ENCODE data around the gene ABHD11.
A peak's percentile ranks its signal among the peaks of the same experiment; 100 is the strongest.
"Not testable (repeated sequence)": the region's sequence is repeated elsewhere in the genome, so short reads cannot be mapped to it uniquely, and the experiment has no call there.

The ABHD11 gene, protein sequence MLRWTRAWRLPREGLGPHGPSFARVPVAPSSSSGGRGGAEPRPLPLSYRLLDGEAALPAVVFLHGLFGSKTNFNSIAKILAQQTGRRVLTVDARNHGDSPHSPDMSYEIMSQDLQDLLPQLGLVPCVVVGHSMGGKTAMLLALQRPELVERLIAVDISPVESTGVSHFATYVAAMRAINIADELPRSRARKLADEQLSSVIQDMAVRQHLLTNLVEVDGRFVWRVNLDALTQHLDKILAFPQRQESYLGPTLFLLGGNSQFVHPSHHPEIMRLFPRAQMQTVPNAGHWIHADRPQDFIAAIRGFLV

DNA sequence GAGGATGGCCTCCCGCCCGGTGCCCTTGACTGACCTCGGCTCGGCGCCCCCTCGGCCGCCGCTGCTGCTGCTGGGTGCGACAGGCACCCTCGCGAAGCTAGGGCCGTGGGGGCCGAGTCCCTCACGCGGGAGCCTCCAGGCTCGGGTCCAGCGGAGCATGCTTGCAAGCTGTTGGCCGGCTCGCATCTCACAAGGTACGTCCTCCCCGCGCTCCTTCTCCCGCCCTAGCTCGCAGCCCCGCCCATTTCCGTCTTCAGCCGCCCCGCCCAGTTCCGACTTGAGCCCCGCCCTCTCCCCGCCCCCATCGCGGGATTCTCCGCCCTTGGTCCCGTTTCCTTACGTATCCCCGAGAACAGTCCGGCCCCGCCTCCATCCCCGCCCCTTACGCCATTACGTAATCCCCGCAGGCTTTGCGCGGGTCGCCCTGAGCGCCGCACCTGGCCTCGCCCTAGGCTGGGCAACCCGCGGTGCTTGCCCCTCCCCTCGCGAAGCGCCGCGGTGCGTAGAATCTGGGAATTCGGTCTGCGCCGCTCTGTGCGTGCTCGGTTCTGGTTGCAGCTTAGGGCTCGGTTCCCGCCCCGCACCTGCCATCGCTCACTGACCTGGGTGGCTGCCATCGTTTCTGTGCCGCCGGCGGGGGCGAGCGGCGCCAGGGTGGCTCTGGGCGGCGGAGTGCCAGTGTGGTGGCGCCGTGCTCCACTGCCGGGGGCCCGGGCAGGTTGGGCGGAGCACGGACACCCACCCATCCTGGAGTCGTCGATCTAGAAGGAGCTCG lies at the start of gene ABHD11:
ABHD11 (minus strand) TSS at position 191 of the 775 bp plus-strand sequence; CDS start at position 159, 32 bp downstream.
- Histone ChIP-seq H3K4me1 (ENCODE audit: control insufficient read depth in 1 of 2, insufficient read depth in 2 of 2, low read length in 2 of 2) (peaks cover 4 to 20% of the 10 kb centered on the region in 2 donors), H3K4me3 (ENCODE audit: low read depth in 1 of 2, low read length in 2 of 2) (peak within 1 kb of the TSS; percentile 67 to 89), H3K27me3 (ENCODE audit: low read depth, low read length) (no peaks in the 10 kb centered on the region), H3K27ac (ENCODE audit: low read length) (peak within 1 kb of the TSS; percentile 90), H3K9me3 (ENCODE audit: control insufficient read depth in 1 of 2, low read length in 2 of 2) (no peaks in the 10 kb centered on the region), H3K36me3 (ENCODE audit: control insufficient read depth in 1 of 2, insufficient read depth in 2 of 2, low read length in 2 of 2) (peaks cover 0 to 4% of the 10 kb centered on the region in 2 donors)

GRCh38 chr7:73787786-73788048 lies 49.1 kb upstream of the ABHD11 start:
- not testable (repeated sequence) for H3K27me3 ChIP-seq (ENCODE audit: low read depth, low read length); H3K9me3 ChIP-seq (ENCODE audit: control insufficient read depth in 1 of 2, low read length in 2 of 2); H3K4me1 ChIP-seq (ENCODE audit: control insufficient read depth in 1 of 2, insufficient read depth in 2 of 2, low read length in 2 of 2); H3K4me3 ChIP-seq (ENCODE audit: low read depth in 1 of 2, low read length in 2 of 2); H3K27ac ChIP-seq (ENCODE audit: low read length); H3K36me3 ChIP-seq (ENCODE audit: control insufficient read depth in 1 of 2, insufficient read depth in 2 of 2, low read length in 2 of 2)

DNA sequence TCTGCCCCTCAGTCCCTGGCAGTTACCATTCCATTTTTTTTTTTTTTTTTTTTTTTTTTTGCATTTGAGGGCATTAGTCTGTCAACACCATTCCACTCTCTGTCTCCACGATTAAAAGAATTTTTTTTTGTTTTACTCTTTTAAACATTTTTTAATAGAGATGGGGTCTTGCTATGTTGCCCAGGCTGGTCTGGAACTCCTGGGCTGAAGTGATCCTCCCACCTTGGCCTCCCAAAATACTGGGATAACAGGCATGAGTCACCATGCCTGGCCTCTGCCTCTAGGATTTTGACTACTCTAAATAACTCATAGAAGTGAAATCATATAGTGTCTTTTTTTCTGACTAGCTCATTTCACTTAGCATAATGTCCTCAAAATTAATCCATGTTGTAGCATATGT lies 48.0 kb upstream of the ABHD11 start:
- Histone ChIP-seq H3K4me3 (ENCODE audit: low read depth in 1 of 2, low read length in 2 of 2) (no peak overlapping the region), H3K27me3 (ENCODE audit: low read depth, low read length) (no peaks in the 10 kb centered on the region), H3K4me1 (ENCODE audit: control insufficient read depth in 1 of 2, insufficient read depth in 2 of 2, low read length in 2 of 2) (no peaks in the 10 kb centered on the region), H3K36me3 (ENCODE audit: control insufficient read depth in 1 of 2, insufficient read depth in 2 of 2, low read length in 2 of 2) (no peaks in the 10 kb centered on the region), H3K27ac (ENCODE audit: low read length) (no peak overlapping the region), H3K9me3 (ENCODE audit: control insufficient read depth in 1 of 2, low read length in 2 of 2) (no peaks in the 10 kb centered on the region)

GRCh38 chr7:73779517-73779916 lies 40.9 kb upstream of the ABHD11 start:
- H3K4me3 ChIP-seq (ENCODE audit: low read depth in 1 of 2, low read length in 2 of 2) = no peak overlapping the region
- H3K36me3 ChIP-seq (ENCODE audit: control insufficient read depth in 1 of 2, insufficient read depth in 2 of 2, low read length in 2 of 2) = no peaks in the 10 kb centered on the region
- H3K4me1 ChIP-seq (ENCODE audit: control insufficient read depth in 1 of 2, insufficient read depth in 2 of 2, low read length in 2 of 2) = no peaks in the 10 kb centered on the region
- no peak overlapping the region for H3K27ac ChIP-seq (ENCODE audit: low read length)
- H3K9me3 ChIP-seq (ENCODE audit: control insufficient read depth in 1 of 2, low read length in 2 of 2) = no peaks in the 10 kb centered on the region
- no peaks in the 10 kb centered on the region for H3K27me3 ChIP-seq (ENCODE audit: low read depth, low read length)

GRCh38 chr7:73778801-73779389 lies 40.3 kb upstream of the ABHD11 start:
- H3K4me1 ChIP-seq (ENCODE audit: control insufficient read depth in 1 of 2, insufficient read depth in 2 of 2, low read length in 2 of 2) = no peaks in the 10 kb centered on the region
- H3K27me3 ChIP-seq (ENCODE audit: low read depth, low read length) = no peaks in the 10 kb centered on the region
- no peaks in the 10 kb centered on the region for H3K36me3 ChIP-seq (ENCODE audit: control insufficient read depth in 1 of 2, insufficient read depth in 2 of 2, low read length in 2 of 2)
- no peak overlapping the region for H3K4me3 ChIP-seq (ENCODE audit: low read depth in 1 of 2, low read length in 2 of 2)
- H3K9me3 ChIP-seq (ENCODE audit: control insufficient read depth in 1 of 2, low read length in 2 of 2) = no peaks in the 10 kb centered on the region
- no peak overlapping the region for H3K27ac ChIP-seq (ENCODE audit: low read length)

- Histone ChIP-seq H3K4me1 (ENCODE audit: control insufficient read depth in 1 of 2, insufficient read depth in 2 of 2, low read length in 2 of 2) (peaks cover 0 to 9% of the 10 kb centered on the region in 2 donors), H3K9me3 (ENCODE audit: control insufficient read depth in 1 of 2, low read length in 2 of 2) (no peaks in the 10 kb centered on the region), H3K4me3 (ENCODE audit: low read depth in 1 of 2, low read length in 2 of 2) (no peak overlapping the region), H3K27me3 (ENCODE audit: low read depth, low read length) (peaks cover 4% of the 10 kb centered on the region), H3K36me3 (ENCODE audit: control insufficient read depth in 1 of 2, insufficient read depth in 2 of 2, low read length in 2 of 2) (no peaks in the 10 kb centered on the region), H3K27ac (ENCODE audit: low read length) (no peak overlapping the region)
These were observed 36.3 kb upstream of the ABHD11 start for GRCh38 chr7:73774923-73775322.

DNA sequence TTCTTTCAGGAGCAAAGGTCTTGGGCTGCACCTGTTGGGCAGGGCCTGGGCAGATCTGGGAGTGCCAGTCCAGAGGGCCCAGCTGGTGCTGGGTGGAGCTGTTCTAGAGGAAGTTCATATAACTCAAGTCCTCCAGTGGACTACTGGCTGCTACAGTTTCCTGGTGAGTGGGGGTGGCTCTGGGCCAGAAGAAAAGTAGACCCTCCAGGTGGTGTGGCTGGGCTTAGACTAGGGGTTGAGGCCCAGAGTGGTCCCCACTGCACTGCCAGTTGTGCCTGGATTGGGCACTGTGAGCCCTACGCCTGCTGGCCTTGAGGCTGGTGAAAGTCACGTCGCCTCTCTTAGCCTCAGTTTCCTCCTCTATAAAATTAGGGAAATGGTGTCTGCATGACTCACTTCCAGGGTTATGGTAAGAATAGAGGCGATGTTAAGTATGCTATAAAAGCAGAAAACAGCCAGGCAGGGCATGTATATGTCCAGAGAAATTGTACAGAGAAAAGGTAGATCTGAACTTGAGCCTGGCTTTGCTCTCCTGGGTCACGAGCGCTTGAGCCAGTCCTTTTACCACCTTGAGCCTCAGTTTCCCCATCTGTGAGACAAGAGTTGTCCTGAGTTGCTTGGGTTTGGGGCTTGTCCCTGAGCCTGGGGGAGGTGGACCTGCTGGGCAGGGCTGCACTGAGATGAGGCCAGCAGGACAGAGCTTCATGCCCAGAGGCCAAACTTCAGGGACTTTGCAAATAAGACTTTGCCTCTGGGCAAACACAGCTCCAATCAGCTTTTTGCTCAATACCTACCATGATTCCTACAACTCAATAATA lies 35.3 kb upstream of the ABHD11 start:
- Histone ChIP-seq H3K27ac (ENCODE audit: low read length) (peak overlapping the region; percentile 73), H3K36me3 (ENCODE audit: control insufficient read depth in 1 of 2, insufficient read depth in 2 of 2, low read length in 2 of 2) (no peaks in the 10 kb centered on the region), H3K4me3 (ENCODE audit: low read depth in 1 of 2, low read length in 2 of 2) (no peak overlapping the region), H3K9me3 (ENCODE audit: control insufficient read depth in 1 of 2, low read length in 2 of 2) (no peaks in the 10 kb centered on the region), H3K4me1 (ENCODE audit: control insufficient read depth in 1 of 2, insufficient read depth in 2 of 2, low read length in 2 of 2) (peaks cover 0 to 14% of the 10 kb centered on the region in 2 donors), H3K27me3 (ENCODE audit: low read depth, low read length) (peaks cover 11% of the 10 kb centered on the region)

DNA sequence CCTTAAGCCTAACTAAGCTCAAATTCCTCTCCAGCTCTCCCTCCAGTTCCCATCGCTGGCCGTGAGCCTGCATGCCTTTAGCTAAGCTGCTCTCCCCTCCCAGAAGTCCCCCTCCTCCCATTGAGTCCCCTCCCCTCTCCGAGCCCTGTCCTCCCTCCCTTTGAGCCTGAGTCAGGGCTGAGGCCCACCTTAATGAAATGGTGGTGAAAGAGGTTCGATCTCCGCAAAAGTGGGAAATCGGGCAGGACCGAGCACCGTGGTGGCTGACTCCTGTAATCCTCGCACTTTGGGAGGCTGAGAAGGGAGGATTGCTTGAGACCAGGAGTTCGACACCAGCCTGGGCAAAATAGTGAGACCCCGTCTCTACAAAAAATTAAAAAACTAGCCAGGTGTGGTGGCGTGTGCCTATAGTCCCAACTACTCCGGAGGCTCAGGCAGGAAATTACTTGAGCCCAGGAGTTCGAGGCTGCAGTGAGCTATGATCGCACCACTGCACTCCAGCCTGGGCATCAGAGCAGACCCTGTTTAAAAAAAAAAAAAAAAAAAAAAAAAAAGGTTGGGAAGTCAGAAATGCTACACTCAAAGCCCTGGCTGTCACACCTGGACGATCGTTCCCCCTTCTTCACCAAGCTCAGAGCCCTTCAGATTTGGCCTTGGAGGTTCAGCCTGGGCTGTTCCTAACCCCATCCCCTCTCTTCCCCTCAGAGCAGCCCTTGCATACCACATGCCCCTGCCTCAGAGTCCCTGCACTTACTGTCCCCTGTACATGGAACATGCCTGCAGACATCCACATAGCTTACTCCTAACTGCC lies 32.5 kb upstream of the ABHD11 start:
- H3K27me3 ChIP-seq (ENCODE audit: low read depth, low read length) = peaks cover 11% of the 10 kb centered on the region
- H3K9me3 ChIP-seq (ENCODE audit: control insufficient read depth in 1 of 2, low read length in 2 of 2) = no peaks in the 10 kb centered on the region
- no peaks in the 10 kb centered on the region for H3K36me3 ChIP-seq (ENCODE audit: control insufficient read depth in 1 of 2, insufficient read depth in 2 of 2, low read length in 2 of 2)
- H3K27ac ChIP-seq (ENCODE audit: low read length) = peak overlapping the region; percentile 80
- peaks cover 0 to 19% of the 10 kb centered on the region in 2 donors for H3K4me1 ChIP-seq (ENCODE audit: control insufficient read depth in 1 of 2, insufficient read depth in 2 of 2, low read length in 2 of 2)
- H3K4me3 ChIP-seq (ENCODE audit: low read depth in 1 of 2, low read length in 2 of 2) = peak overlapping the region; percentile 30 to 48

GRCh38 chr7:73770002-73770859 lies 31.6 kb upstream of the ABHD11 start, which contains the start of gene CLDN3:
Gene CLDN3 (minus strand): TSS chr7:73770270. CDS start chr7:73770049, 221 bp downstream.
- no peaks in the 10 kb centered on the region for H3K9me3 ChIP-seq (ENCODE audit: control insufficient read depth in 1 of 2, low read length in 2 of 2)
- peak within 1 kb of the TSS; percentile 80 for H3K27ac ChIP-seq (ENCODE audit: low read length)
- peak within 1 kb of the TSS; percentile 39 to 48 for H3K4me3 ChIP-seq (ENCODE audit: low read depth in 1 of 2, low read length in 2 of 2)
- H3K27me3 ChIP-seq (ENCODE audit: low read depth, low read length) = peaks cover 11% of the 10 kb centered on the region
- no peaks in the 10 kb centered on the region for H3K36me3 ChIP-seq (ENCODE audit: control insufficient read depth in 1 of 2, insufficient read depth in 2 of 2, low read length in 2 of 2)
- H3K4me1 ChIP-seq (ENCODE audit: control insufficient read depth in 1 of 2, insufficient read depth in 2 of 2, low read length in 2 of 2) = peaks cover 0 to 19% of the 10 kb centered on the region in 2 donors

- Histone ChIP-seq H3K27me3 (ENCODE audit: low read depth, low read length) (peaks cover 11% of the 10 kb centered on the region), H3K36me3 (ENCODE audit: control insufficient read depth in 1 of 2, insufficient read depth in 2 of 2, low read length in 2 of 2) (no peaks in the 10 kb centered on the region), H3K27ac (ENCODE audit: low read length) (no peak overlapping the region), H3K9me3 (ENCODE audit: control insufficient read depth in 1 of 2, low read length in 2 of 2) (no peaks in the 10 kb centered on the region), H3K4me3 (ENCODE audit: low read depth in 1 of 2, low read length in 2 of 2) (peak overlapping the region; percentile 39 to 48), H3K4me1 (ENCODE audit: control insufficient read depth in 1 of 2, insufficient read depth in 2 of 2, low read length in 2 of 2) (peaks cover 0 to 19% of the 10 kb centered on the region in 2 donors)
These were observed 30.9 kb upstream of the ABHD11 start for GRCh38 chr7:73769481-73770001.

Data from muscle layer of duodenum (tissue), 2 donors.